CD1c-positive myeloid dendritic cell (primary cell): ENCODE measurements around the gene EOLA1.
"Not testable (repeated sequence)": the region's sequence is repeated elsewhere in the genome, so short reads cannot be mapped to it uniquely, and the experiment has no call there.

Experiments
- DNase-seq: peaks from one replicate; pipeline ENCODE4 v3.0.0-alpha.2; 2016; ENCODE audit errors: extremely low spot score

Gene EOLA1

DNA sequence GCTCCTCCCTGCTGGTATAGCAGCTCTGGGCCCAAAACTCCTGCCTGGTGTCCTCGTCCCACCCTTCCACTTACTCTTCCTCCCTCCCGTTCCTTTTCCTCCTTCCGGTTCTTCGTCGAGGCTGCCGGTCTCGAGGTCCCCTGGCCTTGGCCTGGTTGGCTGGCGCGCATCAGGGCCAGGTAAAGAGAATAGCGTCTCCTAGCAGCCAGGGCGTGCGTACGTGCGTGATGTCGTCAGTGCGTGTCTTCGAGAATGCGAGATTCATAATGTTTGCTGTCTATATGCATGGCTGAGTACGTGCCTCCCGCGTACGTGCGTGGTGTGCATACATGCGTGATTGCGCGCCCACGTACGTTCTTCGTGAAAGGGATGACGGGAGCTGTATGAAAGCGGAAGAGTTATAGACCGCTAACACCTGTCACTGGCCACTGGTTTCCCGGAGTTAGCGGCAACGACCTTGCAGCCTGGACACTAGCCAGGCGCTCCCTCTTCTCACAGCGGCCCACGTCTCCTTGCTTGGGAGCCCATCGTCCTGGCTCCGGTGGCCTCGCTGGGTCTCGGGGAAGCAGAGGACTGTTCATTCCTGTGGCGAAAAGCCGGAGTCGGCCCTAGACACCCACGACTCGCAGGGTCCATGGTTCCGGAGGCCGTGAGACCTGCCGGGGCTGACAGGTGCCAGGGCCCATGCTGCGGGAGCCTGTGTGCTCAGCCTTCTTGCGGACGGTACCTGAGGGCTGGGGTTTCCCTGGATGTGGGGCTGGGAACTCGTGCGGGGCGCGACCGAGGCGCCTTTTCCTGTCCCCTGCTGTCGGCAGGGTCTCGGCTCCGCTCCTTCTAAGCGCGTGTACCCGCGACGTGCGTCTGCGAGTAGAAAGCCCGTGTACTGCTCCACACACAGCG is at the start of gene EOLA1:
TSS of gene EOLA1 (plus strand) at position 392 of the 900 bp plus-strand sequence. CDS start 4,619 bp downstream, outside the sequence.
- peak; percentile 96 for DNase-seq

DNA sequence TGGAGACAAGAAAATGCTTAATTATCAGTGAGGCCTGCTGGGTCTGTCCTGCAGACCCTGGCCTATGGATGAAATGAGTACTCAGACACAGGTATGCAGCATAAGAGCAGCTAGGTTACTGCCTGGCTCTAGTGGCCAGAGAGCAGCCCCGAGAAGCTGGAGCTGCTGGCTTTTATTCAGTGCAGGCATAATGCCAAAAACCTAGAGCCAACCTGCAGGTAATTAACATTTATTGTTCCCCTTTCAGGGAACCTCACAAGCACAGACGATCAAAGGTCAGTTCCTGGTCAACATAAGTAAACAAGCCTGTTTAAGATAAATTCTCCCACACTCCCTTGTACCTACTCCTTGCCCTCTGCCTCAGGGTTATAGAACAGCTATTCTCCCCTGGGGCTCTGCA is 49.0 kb upstream of the EOLA1 start:
- no peak for DNase-seq

DNA sequence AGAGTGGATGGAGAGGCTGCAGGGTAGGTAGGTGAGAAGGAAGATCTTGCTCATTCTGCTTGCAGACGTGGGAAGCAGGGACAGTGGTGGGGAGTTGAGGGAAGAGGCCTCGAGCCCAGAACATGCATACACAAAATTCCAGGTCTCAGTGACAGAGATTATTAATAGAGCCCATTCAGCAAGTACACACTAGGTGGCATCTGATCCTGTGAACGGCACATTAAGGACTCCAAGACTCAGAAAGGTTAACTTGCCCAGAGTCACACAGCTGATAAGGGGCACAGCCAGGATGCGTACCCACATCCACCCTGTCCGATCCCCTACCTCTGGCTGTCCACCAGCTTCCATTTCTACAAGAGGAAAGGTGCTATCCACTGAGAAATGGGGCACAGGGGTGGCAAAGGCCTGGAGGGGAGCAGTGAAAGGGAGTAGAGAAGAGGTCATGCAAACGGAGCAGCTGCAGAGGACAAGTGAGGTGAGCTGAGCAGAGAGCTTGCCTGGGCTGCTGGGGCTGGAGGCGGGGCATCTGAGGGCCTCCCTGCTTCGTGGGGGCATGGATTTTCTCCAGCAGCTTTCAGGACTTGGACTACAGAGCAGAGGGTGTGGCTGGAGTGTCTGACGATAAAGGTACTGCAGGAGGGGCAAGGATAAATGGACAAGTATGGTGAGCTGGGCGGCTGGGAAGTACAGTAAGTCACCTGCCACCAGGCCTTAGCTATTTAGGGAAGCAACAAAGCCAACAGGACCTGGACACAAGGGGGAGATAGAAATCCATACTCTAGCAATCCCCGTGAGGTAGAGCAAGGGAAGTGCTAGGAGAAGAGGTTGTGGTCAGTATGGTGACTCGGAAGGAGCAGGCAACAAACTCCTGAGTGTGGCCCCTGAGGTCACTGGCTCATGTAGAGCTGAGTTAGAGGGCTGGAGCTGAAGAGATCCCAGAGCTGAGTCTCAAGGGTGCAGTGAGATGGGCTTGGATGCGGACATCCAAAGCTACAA is 46.9 kb upstream of the EOLA1 start:
- no peak for DNase-seq

DNA sequence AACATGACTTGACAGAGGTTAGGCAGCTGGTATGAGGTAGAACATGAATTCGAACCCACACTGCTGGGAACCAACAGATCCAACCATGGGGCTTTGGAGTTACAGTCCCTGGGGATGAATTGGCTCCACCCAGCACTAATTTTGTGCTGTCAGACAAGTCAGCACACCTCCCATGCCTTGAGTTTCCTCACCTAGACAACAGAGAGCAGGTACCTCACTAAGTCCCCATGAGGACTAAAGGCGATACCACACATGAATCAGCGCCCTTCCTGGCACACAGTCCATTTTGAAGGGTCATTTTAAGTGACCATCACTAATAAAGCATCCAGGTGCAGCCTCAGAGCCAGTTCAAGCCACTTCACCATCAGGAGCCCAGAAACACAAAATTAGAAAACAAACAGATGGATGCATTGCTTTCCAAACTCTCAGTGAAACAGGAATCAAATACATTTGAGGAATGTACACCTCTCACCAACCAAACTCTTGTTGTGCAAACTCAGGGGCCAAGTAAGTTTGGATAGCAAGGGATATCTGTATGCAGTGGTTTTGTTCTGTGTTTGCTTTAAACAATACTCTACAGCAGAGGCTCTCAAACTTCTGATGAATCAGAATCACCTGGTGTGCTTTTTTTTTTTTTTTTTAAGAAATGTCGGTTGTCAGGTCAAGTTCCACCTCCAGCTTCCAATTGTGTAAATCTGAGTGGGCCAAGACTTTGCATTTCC is 45.8 kb upstream of the EOLA1 start:
- DNase-seq = no peak

DNA sequence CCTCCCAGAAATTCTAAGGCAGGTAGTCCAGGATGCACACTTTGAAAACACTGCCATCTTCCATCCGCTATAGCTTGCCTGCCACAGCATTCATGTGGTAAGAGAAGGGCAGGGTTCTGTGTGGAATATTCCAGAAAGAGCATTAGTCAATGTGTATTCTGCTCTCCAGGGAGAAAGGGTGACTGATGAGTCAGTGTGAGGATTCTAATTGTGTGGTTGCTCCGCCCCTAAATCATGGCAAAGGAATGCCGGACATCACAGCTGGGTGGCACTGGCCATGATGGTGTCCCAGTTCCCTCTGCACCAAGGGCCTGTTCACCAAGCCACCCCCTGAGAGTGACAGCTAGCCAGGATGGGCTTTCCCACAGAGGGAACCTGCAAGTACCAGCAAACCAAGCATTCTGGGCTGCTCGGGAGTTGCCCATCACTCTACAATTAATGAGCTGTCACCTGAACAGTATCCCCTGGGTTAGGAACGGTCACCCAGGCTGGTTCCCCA is 45.2 kb upstream of the EOLA1 start:
- DNase-seq = no peak

DNA sequence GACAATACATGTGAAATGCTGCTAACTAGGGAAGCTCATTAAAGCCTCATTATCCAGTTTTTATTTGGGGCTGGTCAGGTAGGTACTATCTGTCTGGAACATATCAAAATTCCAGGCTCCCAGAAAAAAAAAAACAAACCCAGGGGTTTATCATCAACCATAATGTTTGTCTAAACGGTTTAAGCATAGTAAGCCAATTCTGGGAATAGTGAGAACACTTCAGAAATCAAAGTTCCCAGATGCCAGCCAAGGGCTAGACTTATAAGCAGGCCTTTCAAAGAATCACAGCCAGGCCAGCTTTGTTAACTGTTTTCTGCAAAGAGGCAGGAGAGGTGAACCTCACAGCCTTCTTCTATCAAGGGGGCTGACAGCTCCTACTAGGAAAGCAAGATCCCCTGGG is 43.8 kb upstream of the EOLA1 start:
- no peak for DNase-seq

DNA sequence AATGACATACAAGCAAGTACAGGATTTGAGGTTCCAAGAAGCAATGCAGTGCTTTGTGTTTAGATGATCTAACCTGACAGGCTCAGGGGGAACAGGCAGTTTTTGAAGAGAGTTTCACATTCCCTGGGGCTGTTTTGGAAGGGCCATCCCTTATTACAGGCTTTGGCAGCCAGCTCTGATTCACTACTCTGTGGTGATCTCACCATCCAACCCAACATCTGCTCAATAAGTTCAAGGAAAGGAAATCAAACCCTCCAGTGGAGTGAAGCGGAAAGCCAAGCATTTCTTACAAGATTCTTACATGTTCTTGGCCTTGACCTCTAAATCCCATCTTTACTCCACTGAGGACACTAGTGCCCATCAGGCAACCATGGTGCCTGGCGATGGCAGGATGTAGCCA is 43.2 kb upstream of the EOLA1 start:
- DNase-seq = no peak

DNA sequence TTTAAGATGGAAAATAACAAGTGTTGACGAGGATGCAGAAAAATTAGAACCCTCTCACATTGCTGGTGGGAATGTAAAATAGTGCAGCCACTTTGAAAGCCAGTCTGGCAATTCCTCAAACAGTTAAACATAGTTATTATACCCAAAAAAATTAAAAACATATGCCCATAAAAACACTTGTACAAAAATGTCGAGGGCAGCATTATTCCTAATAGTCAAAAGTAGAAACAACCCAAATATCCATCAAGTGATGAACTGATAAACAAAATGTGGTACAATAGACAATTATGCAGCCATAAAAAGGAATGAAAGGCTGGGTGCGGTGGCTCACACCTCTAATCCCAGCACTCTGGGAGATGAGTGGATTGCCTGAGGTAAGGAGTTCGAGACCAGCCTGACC is 42.0 kb upstream of the EOLA1 start:
- DNase-seq = no peak

DNA sequence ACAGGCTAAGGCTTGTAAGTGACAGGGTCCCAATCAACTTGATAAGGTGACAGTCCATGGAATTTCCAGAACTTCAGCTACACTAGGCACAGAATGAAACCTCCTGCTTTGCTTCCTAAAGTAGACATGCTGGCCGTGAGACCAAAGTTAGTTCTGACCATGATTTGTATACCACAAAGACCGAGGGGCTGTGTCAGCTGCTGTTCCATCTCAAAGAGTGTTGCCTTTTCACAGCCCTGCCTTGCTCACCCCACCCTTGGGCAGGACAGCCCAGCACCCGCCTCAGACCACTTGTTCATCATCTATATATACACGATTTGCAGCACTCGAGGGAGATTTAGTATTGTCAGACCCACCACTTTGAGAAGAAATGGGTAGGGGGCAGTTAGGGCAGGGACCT is 41.0 kb upstream of the EOLA1 start:
- DNase-seq = no peak

DNA sequence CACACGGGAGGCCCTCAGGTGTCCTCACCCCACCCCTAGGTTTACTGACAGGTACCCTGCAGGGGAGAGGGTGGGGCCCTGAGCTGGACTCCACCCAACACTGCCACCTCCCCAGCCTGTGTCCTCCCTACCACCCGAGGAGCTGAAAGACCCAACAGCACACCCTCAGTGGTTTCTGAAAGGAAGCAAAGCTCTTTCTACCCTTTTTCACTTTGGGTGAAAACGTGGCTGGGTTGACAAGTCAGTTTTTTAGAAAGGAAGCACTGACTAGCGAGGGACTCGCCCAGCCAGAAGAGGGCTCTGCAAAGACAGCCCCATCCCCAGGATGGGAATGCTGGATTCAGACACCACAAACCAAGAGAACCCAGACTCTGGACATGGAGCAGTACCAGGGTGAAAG is 37.9 kb upstream of the EOLA1 start:
- not testable (repeated sequence) for DNase-seq

DNA sequence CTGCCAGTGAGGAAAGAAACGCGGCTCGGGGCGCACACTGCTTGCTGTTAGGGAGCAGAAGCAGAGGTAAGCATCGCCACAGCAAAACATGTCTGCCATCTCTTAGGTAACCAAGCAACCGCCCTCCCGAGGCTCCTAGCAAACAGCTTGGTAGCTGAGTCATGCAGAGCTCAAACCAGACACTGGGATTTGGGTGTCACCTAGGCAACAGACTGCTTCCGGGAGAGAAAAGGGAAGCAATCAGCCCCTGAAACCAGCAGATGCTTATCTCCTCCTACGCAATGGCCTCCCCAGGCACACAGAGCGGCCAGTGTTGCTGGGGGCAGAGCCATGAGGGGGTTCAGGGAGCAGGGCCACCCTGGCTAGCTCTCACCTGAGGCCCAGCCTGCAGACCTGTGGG is 37.4 kb upstream of the EOLA1 start:
- DNase-seq = peak; percentile 71

DNA sequence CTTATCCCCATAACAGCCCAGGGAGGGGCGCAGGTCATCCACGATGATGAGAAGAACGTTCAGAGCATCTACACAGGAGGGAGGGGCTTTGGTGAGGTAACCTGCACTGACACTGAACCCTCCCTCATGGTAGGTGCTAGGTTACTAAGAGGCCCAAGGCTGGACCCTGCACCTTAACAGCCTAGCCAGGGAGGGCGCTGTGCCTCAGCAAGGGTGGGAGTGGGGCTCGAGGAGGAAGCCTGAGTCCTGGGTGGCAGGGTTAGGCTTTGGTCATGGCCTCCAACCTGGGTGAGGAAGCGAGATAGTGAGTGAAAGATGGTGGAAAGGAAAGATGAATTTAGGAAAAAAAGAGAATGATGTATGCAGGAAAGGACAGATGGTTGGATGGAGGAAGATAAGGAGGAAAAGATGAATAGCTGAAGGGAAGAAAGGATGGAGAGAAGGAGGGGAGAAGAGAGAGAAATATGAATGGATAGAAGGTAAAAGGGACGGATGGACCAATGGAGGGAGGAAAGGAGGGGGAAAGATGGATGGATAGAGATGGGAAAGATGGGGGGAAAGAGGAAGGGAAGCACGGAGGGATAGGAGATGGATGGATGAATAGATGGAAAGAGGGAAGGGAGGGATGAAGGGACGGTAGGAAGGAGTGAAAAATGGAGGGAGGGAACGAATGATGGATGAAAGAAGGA is 36.4 kb upstream of the EOLA1 start:
- peak; percentile 66 for DNase-seq

DNA sequence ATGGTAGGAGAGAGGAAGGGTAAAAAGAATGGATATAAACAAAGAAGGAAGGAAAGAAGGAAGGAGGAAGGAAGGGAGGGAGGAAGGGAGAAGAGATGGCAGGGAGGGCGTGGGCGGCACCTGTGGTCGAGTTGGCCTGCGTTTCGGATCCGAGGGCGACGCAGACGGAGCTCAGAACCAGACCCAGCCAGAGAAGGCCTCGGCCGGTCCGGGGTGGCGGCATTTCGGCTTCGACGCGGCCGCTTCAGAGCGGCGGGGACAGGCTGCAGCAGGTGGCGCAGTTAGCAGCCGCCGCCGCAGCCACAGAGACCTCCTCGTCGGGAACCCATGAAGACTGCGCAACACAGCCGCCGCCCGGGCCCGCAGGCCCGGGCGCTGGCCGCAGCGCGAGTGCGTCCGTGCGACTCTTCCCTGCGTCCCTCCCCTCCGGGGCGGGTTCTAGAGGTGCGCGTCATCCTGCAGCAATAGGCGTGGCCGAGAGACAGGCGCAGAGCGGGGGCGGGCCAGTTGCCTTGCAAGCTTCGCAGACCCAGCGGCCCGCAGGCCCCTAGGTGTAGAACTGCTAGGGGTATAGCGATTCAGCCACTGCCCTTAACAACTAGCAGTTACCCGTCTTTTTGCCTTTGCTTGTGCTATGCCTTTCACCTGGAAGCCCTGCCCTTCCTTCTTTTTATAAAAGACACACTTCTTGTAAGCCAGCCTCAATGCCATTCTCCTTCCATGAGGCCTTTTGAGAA is 35.7 kb upstream of the EOLA1 start, which contains the start of gene IDS:
TSS of gene IDS (minus strand) at position 392 of the 737 bp plus-strand sequence. CDS start at position 223, 169 bp downstream.
- DNase-seq = peak; percentile 94

DNA sequence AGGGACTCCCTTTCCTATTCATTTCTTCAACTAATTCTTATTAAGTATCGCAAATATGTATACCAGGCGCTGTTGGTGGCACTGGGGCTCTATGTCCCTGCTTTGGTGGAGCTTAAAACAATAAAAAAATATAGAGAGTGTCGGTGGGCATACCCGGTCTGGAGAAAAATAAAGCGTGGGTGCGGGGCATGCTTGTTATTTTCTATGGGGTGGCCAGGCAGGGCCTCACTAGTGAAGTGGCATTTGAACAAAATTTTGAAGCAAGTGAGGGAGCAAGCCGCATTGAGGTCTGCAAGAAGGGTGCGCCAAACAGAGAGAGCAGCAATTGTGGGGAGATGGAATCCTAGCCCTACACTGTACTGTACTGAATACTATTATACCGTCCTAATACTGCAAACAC is 35.1 kb upstream of the EOLA1 start:
- DNase-seq = no peak

DNA sequence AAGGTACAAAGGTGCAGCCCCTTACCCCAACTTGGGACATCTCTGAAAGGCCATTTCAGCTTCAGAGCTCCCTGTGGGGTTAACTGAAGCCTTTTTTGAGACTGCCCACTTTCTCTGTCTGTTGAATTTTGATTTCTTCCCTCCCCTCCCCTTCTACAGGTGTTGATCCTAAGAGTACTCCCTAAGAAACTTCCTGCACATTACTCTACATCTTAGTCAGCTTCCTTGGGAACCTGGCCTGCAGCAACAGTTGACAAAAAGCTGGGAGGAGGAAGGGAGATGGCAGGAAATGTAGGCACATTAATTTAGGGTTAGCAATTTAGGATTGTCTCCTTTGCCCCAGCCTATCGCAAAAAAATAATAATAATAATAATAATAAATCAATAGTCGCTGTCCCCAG is 34.5 kb upstream of the EOLA1 start:
- no peak for DNase-seq

DNA sequence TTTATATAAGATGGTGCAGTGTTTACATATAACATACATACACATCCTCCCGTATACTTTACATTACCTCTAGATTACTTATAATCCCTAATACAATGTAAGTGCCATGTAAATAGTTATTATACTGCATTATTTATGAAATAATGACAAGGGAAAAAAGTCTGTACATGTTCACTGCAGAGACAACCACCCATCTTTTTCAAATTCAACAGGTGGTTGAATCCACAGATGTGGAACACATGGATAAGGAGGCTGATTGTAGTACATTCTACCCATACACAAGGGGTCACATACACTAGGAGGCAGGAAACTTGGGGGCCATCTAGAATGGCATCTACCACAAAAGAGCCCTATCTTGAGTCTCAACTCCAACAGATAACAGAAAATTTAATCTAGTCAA is 32.3 kb upstream of the EOLA1 start:
- no peak for DNase-seq

DNA sequence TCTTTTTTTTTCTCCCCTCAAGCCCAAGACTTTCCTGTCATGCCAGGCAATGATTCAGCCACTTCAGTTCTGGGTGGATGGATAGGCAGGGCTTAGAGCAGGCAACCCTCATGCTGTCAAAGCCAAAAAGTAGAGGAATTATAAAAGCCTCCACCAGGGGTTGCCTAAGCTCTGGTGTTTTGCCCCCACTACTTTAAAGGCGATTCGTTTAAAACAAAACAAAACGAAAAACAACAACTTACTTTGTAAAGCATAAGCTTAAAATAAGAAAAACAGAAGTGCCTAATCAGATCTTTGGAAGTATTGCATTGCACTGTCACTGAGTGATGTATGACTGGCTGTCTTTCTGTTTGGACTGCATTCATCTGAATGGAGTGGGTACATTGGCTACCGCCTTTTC is 30.4 kb upstream of the EOLA1 start:
- peak; percentile 51 for DNase-seq

DNA sequence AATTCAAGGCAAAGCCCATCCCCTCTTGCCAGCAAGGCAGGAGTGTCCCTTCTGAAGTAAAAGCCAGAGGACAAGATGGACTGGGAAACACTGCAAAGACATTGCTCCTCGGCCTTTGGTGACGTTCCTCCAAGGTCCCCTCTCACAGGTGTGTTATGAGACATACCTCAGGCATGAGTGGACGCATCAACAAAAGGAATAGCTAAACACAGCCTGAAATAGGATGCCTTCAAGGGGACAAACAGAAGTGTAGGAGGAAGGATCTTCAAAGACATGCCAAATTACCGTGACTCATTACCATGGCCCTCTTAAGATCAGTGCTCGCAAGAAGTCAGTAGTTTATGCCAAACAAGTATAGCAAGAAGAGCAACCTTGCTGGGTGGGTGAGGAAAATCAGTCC is 29.7 kb upstream of the EOLA1 start:
- no peak for DNase-seq

DNA sequence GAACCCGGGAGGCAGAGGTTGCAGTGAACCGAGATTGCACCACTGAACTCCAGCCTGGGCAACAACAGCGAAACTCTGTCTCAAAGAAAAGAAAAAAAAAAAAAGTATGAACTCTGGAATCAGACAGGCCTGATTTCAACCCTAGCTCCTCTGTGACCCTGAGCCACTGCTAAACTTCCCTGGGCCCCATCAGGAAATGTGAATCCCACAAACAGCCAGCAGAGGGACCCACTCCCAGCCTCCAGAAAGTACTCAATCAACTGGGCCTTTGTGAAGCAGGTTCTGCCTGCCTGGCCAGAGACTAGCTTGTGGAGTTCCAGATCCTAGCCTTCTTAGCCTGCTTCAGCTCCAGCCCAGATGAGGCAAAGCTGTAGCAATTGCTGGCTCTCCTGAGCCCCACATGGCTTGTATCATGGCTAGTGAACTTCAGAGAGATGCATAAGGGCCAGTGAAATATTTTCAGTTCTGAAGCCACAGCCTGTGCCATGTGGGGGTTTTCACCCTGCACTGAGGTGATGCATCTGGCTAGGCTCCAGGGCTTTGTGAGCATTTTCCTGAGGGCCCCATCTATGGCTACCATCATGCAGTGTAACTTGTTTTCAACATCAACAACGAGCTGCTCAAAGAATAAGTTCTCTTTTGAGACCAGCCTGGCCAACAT is 28.5 kb upstream of the EOLA1 start:
- peak; percentile 66 for DNase-seq
